ENCODE measurements around the gene SLC25A48. TPM values are rescaled to one million over a fixed set of nuclear protein-coding genes. Genes with fewer than 3 reads are reported as not detected.

The SLC25A48 gene
- total RNA-seq, 2 experiments from 2014 or later: not detected

GRCh38 chr5:135877570-135878155, 43.2 kb downstream of the SLC25A48 start:
- ChIA-PET POLR2A (no interaction called here), CTCF (no interaction called here)

- CTCF ChIA-PET: no interaction called here
- POLR2A ChIA-PET: no interaction called here
Measured at GRCh38 chr5:135878156-135878620, 43.7 kb downstream of the SLC25A48 start.

- ChIA-PET CTCF (interaction anchor here (0.6 kb wide), 1 partner anchor 184 kb away, joined by 3 read pairs; no protein-coding TSS in a partner anchor), POLR2A (no interaction called here)
Measured at GRCh38 chr5:135879591-135879990, 45.1 kb downstream of the SLC25A48 start.

- ChIA-PET CTCF (interaction anchor here (0.6 kb wide), 1 partner anchor 183 kb away, joined by 3 read pairs; no protein-coding TSS in a partner anchor), POLR2A (no interaction called here)
Measured at GRCh38 chr5:135880278-135880677, 45.8 kb downstream of the SLC25A48 start.

- POLR2A ChIA-PET: no interaction called here
- CTCF ChIA-PET: no interaction called here
Measured at GRCh38 chr5:135880801-135881200, 46.3 kb downstream of the SLC25A48 start.

GRCh38 chr5:135881244-135881643, 46.8 kb downstream of the SLC25A48 start:
- POLR2A ChIA-PET: no interaction called here
- CTCF ChIA-PET: no interaction called here

- ChIA-PET CTCF (interaction anchor here (1.1 kb wide), 1 partner anchor 168 kb away, joined by 3 read pairs; no protein-coding TSS in a partner anchor), POLR2A (no interaction called here)
Measured at GRCh38 chr5:135881819-135882218, 47.4 kb downstream of the SLC25A48 start.

GRCh38 chr5:135883026-135883425, 48.6 kb downstream of the SLC25A48 start:
- CTCF ChIA-PET: no interaction called here
- POLR2A ChIA-PET: no interaction called here

GRCh38 chr5:135883441-135883840, 49.0 kb downstream of the SLC25A48 start:
- ChIA-PET POLR2A (no interaction called here), CTCF (no interaction called here)

GRCh38 chr5:135885031-135885430, 50.6 kb downstream of the SLC25A48 start:
- POLR2A ChIA-PET: no interaction called here

GRCh38 chr5:135886136-135886535, 51.7 kb downstream of the SLC25A48 start:
- POLR2A ChIA-PET: no interaction called here
- CTCF ChIA-PET: interaction anchor here (0.9 to 1.4 kb wide), 2 partner anchors 176 to 177 kb away, joined by 3 to 4 read pairs; no protein-coding TSS in a partner anchor

More at GRCh38 chr5:135885031-135885430, 50.6 kb downstream of the SLC25A48 start:
- CTCF ChIA-PET: interaction anchor here (0.9 kb wide), 1 partner anchor 10 kb away, joined by 3 read pairs; no protein-coding TSS in a partner anchor

GRCh38 chr5:135887447-135887864, 53.0 kb downstream of the SLC25A48 start:
- ChIA-PET POLR2A (interaction anchor here (0.6 kb wide), 1 partner anchor 23 kb away, joined by 3 read pairs; no protein-coding TSS in a partner anchor), CTCF (interaction anchor here (0.9 to 1.6 kb wide), 4 partner anchors 193 to 325 kb away, joined by 3 to 5 read pairs (median 4); no protein-coding TSS in a partner anchor)

- CTCF ChIA-PET: interaction anchor here (0.9 to 1.6 kb wide), 8 partner anchors 10 to 324 kb away, joined by 3 to 5 read pairs (median 3); no protein-coding TSS in a partner anchor
- POLR2A ChIA-PET: interaction anchor here (0.6 kb wide), 1 partner anchor 22 kb away, joined by 3 read pairs; no protein-coding TSS in a partner anchor
Measured at GRCh38 chr5:135887881-135888614, 53.6 kb downstream of the SLC25A48 start.

GRCh38 chr5:135890296-135890695, 55.8 kb downstream of the SLC25A48 start:
- ChIA-PET POLR2A (interaction anchor here (1.1 to 1.8 kb wide), 3 partner anchors 25 to 148 kb away, joined by 3 to 9 read pairs (median 5); no protein-coding TSS in a partner anchor), CTCF (interaction anchor here (1.1 to 1.9 kb wide), 5 partner anchors 24 to 320 kb away, joined by 3 to 7 read pairs (median 3); no protein-coding TSS in a partner anchor)

GRCh38 chr5:135890867-135891266, 56.4 kb downstream of the SLC25A48 start:
- ChIA-PET POLR2A (interaction anchor here (0.6 to 1.8 kb wide), 4 partner anchors 24 to 372 kb away, joined by 3 to 9 read pairs (median 6); no protein-coding TSS in a partner anchor), CTCF (interaction anchor here (1.1 to 1.9 kb wide), 5 partner anchors 23 to 319 kb away, joined by 3 to 7 read pairs (median 3); no protein-coding TSS in a partner anchor)

- CTCF ChIA-PET: interaction anchor here (0.5 to 1.9 kb wide), 6 partner anchors 23 to 319 kb away, joined by 3 to 7 read pairs (median 3); no protein-coding TSS in a partner anchor
- POLR2A ChIA-PET: interaction anchor here (0.6 to 1.8 kb wide), 3 partner anchors 24 to 372 kb away, joined by 5 to 9 read pairs (median 6); no protein-coding TSS in a partner anchor
Measured at GRCh38 chr5:135891268-135891667, 56.8 kb downstream of the SLC25A48 start.

GRCh38 chr5:135891791-135892190, 57.3 kb downstream of the SLC25A48 start:
- ChIA-PET CTCF (interaction anchor here (0.5 to 1.9 kb wide), 4 partner anchors 22 to 146 kb away, joined by 3 to 7 read pairs (median 3); no protein-coding TSS in a partner anchor), POLR2A (interaction anchor here (0.6 to 1.8 kb wide), 3 partner anchors 23 to 371 kb away, joined by 5 to 9 read pairs (median 6); no protein-coding TSS in a partner anchor)

GRCh38 chr5:135894276-135894675, 59.8 kb downstream of the SLC25A48 start:
- CTCF ChIA-PET: no interaction called here

GRCh38 chr5:135894789-135895188, 60.3 kb downstream of the SLC25A48 start:
- ChIA-PET POLR2A (no interaction called here), CTCF (interaction anchor here (1.4 kb wide), 1 partner anchor 20 kb away, joined by 7 read pairs; no protein-coding TSS in a partner anchor)

More at GRCh38 chr5:135894276-135894675, 59.8 kb downstream of the SLC25A48 start:
- POLR2A ChIA-PET: no interaction called here
